ENCODE results near the gene RNF41. TPM values are rescaled to one million over a fixed set of nuclear protein-coding genes. Genes with fewer than 3 reads are reported as not detected.

RNF41 gene
- polyA plus RNA-seq, 1 of the 3 experiments (the other 2 are of a cell fraction): 127 TPM

GRCh38 chr12:56229916-56230431, 8.3 kb upstream of the RNF41 start, which contains the start of gene SLC39A5:
SLC39A5 (plus strand) TSS chr12:56230051; CDS start chr12:56231275, 1,224 bp downstream.
- H3K9ac ChIP-seq: no peak within 1 kb of the TSS
- H3K4me2 ChIP-seq: no peak within 1 kb of the TSS
- no peak within 1 kb of the TSS for H2AFZ ChIP-seq (ENCODE audit: low read depth)
- no peaks in the 10 kb centered on the region for H3K36me3 ChIP-seq (replicated peaks in 1 of 2; ENCODE audit: control insufficient read depth in 1 of 2, insufficient read depth in 2 of 2, low read length in 1 of 2)
- DNase-seq: no peak
- POLR2A ChIA-PET: no interaction called here
- no peaks in the 10 kb centered on the region for H4K20me1 ChIP-seq (ENCODE audit: insufficient read depth)
- no peak within 1 kb of the TSS for H3K27ac ChIP-seq (ENCODE audit: low read depth in 2 of 2, low read length in 1 of 2)
- WGBS (ENCODE audit: low lambda C conversion rate): 83% methylated on average over 4 of the region's 4 CpGs
- H3K9me2 ChIP-seq: no peaks in the 10 kb centered on the region
- no peaks in the 10 kb centered on the region for H3K27me3 ChIP-seq (ENCODE audit: insufficient read depth)
- TF ChIP-seq YY1 (IDR thresholded peaks at IDR 0.05; ENCODE audit: low read depth): no peak
- TF ChIP-seq JUND (IDR thresholded peaks at IDR 0.05): no peak
- TF ChIP-seq MAX (IDR thresholded peaks at IDR 0.05; ENCODE audit: low read depth): no peak
- TF ChIP-seq EP300 (IDR thresholded peaks at IDR 0.05; ENCODE audit: borderline replicate concordance in 1 of 2, low read depth in 1 of 2, low read length in 1 of 2): no peak
- TF ChIP-seq EZH2phosphoT487 (IDR thresholded peaks at IDR 0.05; ENCODE audit: borderline replicate concordance, low read depth): no peak
- no peak for TF ChIP-seq FOSL2 (IDR thresholded peaks at IDR 0.05; ENCODE audit: borderline replicate concordance, low read depth)
- no peak for TF ChIP-seq MEF2A (IDR thresholded peaks at IDR 0.05; ENCODE audit: borderline replicate concordance, low read depth)
- no peak for TF ChIP-seq USF2 (IDR thresholded peaks at IDR 0.05; ENCODE audit: borderline replicate concordance, low read depth, low read length)
- no peak for TF ChIP-seq POLR2AphosphoS5 (IDR thresholded peaks at IDR 0.05; ENCODE audit: low read depth, low read length)
- H3K4me1 ChIP-seq (ENCODE audit: control insufficient read depth in 1 of 2, insufficient read depth in 2 of 2, low read depth in 1 of 2, low read length in 1 of 2): peaks cover 3 to 9% of the 10 kb centered on the region in 2 experiments; a peak in 1 of 4 replicates
- peaks cover 13% of the 10 kb centered on the region for H3F3A ChIP-seq (replicated peaks; ENCODE audit: insufficient read depth)
- no peak within 1 kb of the TSS for H3K4me3 ChIP-seq (ENCODE audit: low read depth in 2 of 2, low read length in 1 of 2)
- H3K79me2 ChIP-seq (ENCODE audit: insufficient read depth): no peaks in the 10 kb centered on the region
- H3K9me3 ChIP-seq: no peaks in the 10 kb centered on the region
- CTCF ChIA-PET: interaction anchor here (1.3 to 1.7 kb wide), 2 partner anchors 28 to 41 kb away, joined by 6 read pairs; partner anchors contain the start of genes ANKRD52 and SMARCC2

GRCh38 chr12:56229082-56229481, 7.4 kb upstream of the RNF41 start:
- no peaks in the 10 kb centered on the region for H3K9me2 ChIP-seq
- H4K20me1 ChIP-seq (ENCODE audit: insufficient read depth): no peaks in the 10 kb centered on the region
- H3K27ac ChIP-seq (ENCODE audit: low read depth in 2 of 2, low read length in 1 of 2): no peak overlapping the region
- CTCF ChIA-PET: interaction anchor here (2.1 kb wide), 1 partner anchor 40 kb away, joined by 10 read pairs; the partner anchor contains the start of gene SMARCC2
- H3K9ac ChIP-seq: no peak overlapping the region
- peaks cover 5 to 7% of the 10 kb centered on the region in 2 experiments; a peak in 1 of 4 replicates for H3K4me1 ChIP-seq (ENCODE audit: control insufficient read depth in 1 of 2, insufficient read depth in 2 of 2, low read depth in 1 of 2, low read length in 1 of 2)
- DNase-seq: no peak
- H3F3A ChIP-seq (replicated peaks; ENCODE audit: insufficient read depth): peaks cover 11% of the 10 kb centered on the region
- TF ChIP-seq NFIC (IDR thresholded peaks at IDR 0.05; ENCODE audit: borderline replicate concordance) (no peak), RCOR1 (IDR thresholded peaks at IDR 0.05; ENCODE audit: low read length) (no peak), FOSL2 (IDR thresholded peaks at IDR 0.05; ENCODE audit: borderline replicate concordance, low read depth) (no peak), JUND (IDR thresholded peaks at IDR 0.05) (no peak), CHD2 (IDR thresholded peaks at IDR 0.05; ENCODE audit: low read length, partially characterized antibody) (no peak), SIN3A (IDR thresholded peaks at IDR 0.05; ENCODE audit: borderline replicate concordance, low read depth, low read length) (no peak), USF2 (IDR thresholded peaks at IDR 0.05; ENCODE audit: borderline replicate concordance, low read depth, low read length) (no peak), MAX (IDR thresholded peaks at IDR 0.05; ENCODE audit: low read depth) (no peak), USF1 (IDR thresholded peaks at IDR 0.05; ENCODE audit: borderline replicate concordance, low read depth) (no peak), TEAD4 (IDR thresholded peaks at IDR 0.05; ENCODE audit: borderline replicate concordance, insufficient read depth) (no peak), PBX3 (IDR thresholded peaks at IDR 0.05) (no peak), EZH2phosphoT487 (IDR thresholded peaks at IDR 0.05; ENCODE audit: borderline replicate concordance, low read depth) (no peak), YY1 (IDR thresholded peaks at IDR 0.05; ENCODE audit: low read depth) (no peak), TCF12 (IDR thresholded peaks at IDR 0.05) (no peak), CTCF (IDR thresholded peaks at IDR 0.05) (no peak), EP300 (IDR thresholded peaks at IDR 0.05; ENCODE audit: borderline replicate concordance in 1 of 2, low read depth in 1 of 2, low read length in 1 of 2) (no peak), MXI1 (IDR thresholded peaks at IDR 0.05; ENCODE audit: low read depth, low read length) (no peak)
- POLR2A ChIA-PET: no interaction called here
- 86% methylated on average over 7 of the region's 7 CpGs for WGBS (ENCODE audit: low lambda C conversion rate)
- no peak overlapping the region for H3K4me3 ChIP-seq (ENCODE audit: low read depth in 2 of 2, low read length in 1 of 2)
- no peak overlapping the region for H2AFZ ChIP-seq (ENCODE audit: low read depth)
- H3K79me2 ChIP-seq (ENCODE audit: insufficient read depth): no peaks in the 10 kb centered on the region
- no peak overlapping the region for H3K4me2 ChIP-seq
- no peaks in the 10 kb centered on the region for H3K9me3 ChIP-seq
- no peaks in the 10 kb centered on the region for H3K27me3 ChIP-seq (ENCODE audit: insufficient read depth)
- H3K36me3 ChIP-seq (replicated peaks in 1 of 2; ENCODE audit: control insufficient read depth in 1 of 2, insufficient read depth in 2 of 2, low read length in 1 of 2): no peaks in the 10 kb centered on the region
